DND-41 (cell line): ENCODE measurements around the gene TCERG1L.

Source experiments
- CTCF ChIP-seq: IDR thresholded peaks from 2 replicates; pipeline ENCODE4 v1.5.1; 2012; ENCODE audit warnings: borderline replicate concordance, low read length, moderate library complexity, mild to moderate bottlenecking; ENCODE audit not compliant: poor library complexity, severe bottlenecking; ENCODE audit errors: extremely low read depth
- EZH2 ChIP-seq: IDR thresholded peaks from 3 replicates; pipeline ENCODE4 v1.6.1; 2012; ENCODE audit warnings: borderline replicate concordance, low read depth, mild to moderate bottlenecking, moderate library complexity, low read length, inconsistent platforms; ENCODE audit not compliant: severe bottlenecking

- no peak for TF ChIP-seq CTCF
- no peak for TF ChIP-seq EZH2
Observed at GRCh38 chr10:131089861-131090260, 221.7 kb downstream of the TCERG1L start.
